ENCODE data around the gene ZNF831. TPM values are rescaled to one million over a fixed set of nuclear protein-coding genes. Genes with fewer than 3 reads are reported as not detected.

Gene ZNF831
- total RNA-seq (ENCODE audit: low replicate concordance), result 0.98 TPM in 1 of 2 replicates, not detected in the other

DNA sequence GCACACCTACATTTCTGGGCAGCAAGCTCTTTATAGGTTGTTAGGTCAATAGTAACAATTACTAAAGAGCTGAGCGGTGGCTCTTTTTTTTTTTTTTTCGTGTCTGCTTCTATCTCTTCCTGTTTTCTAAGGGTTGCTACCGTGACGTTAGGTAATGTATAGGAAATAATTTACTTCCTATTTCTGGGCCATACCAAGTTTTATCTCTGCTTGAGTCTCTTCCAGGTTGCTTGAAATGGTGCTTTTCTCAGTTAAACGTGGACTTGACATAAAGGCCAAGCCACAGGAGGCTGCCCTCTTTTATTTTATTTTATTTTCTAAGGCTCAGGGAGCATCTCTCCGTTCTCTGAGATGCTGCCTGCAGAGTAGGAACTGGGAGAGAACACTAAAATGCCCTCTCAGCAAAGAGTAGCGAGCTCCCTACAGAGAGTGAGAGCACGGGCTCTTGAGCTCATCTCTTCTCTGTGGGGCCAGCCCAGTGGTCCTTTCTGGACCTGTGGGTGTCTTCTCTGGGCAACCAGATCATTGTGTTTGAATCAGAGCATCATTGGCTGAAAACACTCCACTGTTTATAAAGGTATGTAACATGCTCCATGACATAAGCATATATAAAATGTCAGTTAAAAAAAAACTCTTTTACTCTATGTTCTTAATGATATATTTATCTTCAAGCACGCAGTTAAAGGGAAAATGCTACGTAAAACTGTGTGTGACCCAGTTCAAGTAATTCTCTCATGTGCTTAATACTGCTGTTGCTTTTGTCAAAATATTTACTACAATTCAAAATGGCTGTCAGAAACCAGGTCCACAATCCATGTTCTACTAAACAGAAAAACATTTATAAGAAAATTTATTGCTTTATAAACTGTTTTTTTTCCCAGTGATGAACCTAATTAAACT is at the start of gene ZNF831:
ZNF831 (plus strand) TSS at position 191 of the 900 bp plus-strand sequence. CDS start 27,199 bp downstream, outside the sequence.
- no peak within 1 kb of the TSS for H3K4me3 ChIP-seq (ENCODE audit: low read depth, low read length)
- DNase-seq (ENCODE audit: low read depth), result no peak

DNA sequence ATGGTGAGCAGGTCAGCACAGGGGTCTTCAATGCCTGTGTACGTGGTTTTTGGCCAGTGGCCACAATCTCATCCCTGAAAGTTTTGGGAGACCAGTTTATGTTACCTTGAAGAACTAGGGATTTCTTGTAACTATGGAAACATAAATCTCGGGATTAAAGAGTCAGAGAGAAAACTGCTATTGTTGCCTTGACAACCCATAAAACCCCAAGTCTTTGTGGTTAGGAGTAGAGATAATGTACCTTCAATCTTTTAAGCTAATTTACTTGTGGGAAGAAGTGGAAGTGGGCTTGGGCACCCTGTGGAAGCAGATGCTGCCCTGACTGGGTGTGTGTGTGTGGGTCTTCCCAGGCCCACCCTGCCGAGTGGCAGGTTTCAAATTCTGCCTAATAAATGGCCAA is 46.1 kb upstream of the ZNF831 start:
- TF ChIP-seq CTCF (IDR thresholded peaks at IDR 0.05; ENCODE audit: insufficient read depth, low read length), result no peak
- no peak for DNase-seq (ENCODE audit: low read depth)
- H3K4me3 ChIP-seq (ENCODE audit: low read depth, low read length), result no peak overlapping the region

More for the DNA sequence above, at the start of gene ZNF831:
- TF ChIP-seq CTCF (IDR thresholded peaks at IDR 0.05; ENCODE audit: insufficient read depth, low read length), result no peak

- H3K4me3 ChIP-seq (ENCODE audit: low read depth, low read length), result no peak overlapping the region
- no peak for TF ChIP-seq CTCF (IDR thresholded peaks at IDR 0.05; ENCODE audit: insufficient read depth, low read length)
- DNase-seq (ENCODE audit: low read depth), result no peak
Measured at GRCh38 chr20:59118855-59119254, 44.8 kb upstream of the ZNF831 start.

- H3K4me3 ChIP-seq (ENCODE audit: low read depth, low read length), result no peak overlapping the region
- DNase-seq (ENCODE audit: low read depth), result no peak
- TF ChIP-seq CTCF (IDR thresholded peaks at IDR 0.05; ENCODE audit: insufficient read depth, low read length), result no peak
Measured at GRCh38 chr20:59120491-59120890, 43.1 kb upstream of the ZNF831 start.

GRCh38 chr20:59120919-59121318 is 42.7 kb upstream of the ZNF831 start:
- no peak overlapping the region for H3K4me3 ChIP-seq (ENCODE audit: low read depth, low read length)
- no peak for TF ChIP-seq CTCF (IDR thresholded peaks at IDR 0.05; ENCODE audit: insufficient read depth, low read length)
- DNase-seq (ENCODE audit: low read depth), result no peak

- H3K4me3 ChIP-seq (ENCODE audit: low read depth, low read length), result no peak overlapping the region
- DNase-seq (ENCODE audit: low read depth), result no peak
- TF ChIP-seq CTCF (IDR thresholded peaks at IDR 0.05; ENCODE audit: insufficient read depth, low read length), result no peak
Measured at GRCh38 chr20:59121714-59122565, 41.7 kb upstream of the ZNF831 start.
